Measurements from ENCODE around the gene PRLR.

Gene PRLR

DNA sequence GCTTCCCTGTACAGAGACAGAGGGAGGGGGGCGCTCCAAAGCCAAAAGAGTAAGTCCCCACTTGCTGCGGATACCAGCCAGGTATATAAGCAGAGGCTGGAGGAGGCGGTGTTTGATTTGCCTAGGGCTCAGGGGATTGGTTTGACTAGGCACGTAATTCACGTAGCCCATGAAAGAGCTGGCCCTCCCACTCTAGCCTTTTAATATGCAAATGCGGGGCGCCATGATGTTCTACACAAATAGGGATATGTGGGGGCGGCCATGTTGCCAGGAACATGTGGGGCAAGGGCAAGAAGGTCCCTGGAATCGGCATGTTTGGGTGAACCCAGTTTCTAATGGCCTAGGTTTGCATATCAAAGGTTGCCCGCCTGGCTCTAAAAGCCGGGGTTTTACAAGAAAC lies 3.3 kb upstream of the PRLR start:
- DNase-seq (ENCODE audit: low spot score): no peak

DNA sequence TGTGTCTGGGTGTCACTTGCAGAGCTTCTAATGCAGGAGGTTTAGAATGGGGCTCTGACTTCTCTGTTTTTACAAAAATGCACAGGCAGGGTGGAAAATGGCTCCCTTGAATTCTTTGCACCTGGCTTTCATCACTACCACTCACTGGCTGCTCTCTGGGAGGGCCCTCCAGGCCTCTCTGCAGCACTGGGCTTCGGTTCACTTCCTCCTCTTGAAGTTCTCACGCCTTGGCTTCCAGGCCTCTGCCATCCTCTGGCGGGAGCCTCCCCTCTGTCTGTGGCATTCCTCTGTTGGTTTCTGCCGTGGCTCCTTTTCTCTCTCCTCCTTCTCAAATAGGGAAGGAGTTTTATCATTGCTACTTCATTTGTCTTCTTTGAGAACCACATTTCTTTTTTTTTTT lies 2.8 kb upstream of the PRLR start:
- DNase-seq (ENCODE audit: low spot score): no peak

DNA sequence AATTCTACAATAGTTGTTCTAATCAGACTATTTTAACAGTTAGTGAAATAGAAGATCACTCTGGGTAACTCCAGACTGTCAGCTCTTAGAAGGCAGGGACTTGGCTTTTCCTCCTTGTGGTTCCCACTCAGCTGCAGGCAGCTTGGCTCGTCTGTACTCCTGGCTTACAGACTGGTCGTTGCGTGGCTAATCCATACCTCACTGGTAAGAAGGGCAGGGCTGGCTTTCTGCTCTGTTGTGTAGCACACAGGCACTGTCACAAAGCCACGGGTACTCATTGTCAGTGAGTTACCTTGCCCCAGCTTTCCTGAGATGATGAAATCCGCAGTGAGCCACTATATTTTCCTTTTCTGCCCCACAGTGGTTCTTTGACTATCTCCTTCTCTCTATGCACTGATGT lies 1.8 kb upstream of the PRLR start:
- no peak for DNase-seq (ENCODE audit: low spot score)

DNA sequence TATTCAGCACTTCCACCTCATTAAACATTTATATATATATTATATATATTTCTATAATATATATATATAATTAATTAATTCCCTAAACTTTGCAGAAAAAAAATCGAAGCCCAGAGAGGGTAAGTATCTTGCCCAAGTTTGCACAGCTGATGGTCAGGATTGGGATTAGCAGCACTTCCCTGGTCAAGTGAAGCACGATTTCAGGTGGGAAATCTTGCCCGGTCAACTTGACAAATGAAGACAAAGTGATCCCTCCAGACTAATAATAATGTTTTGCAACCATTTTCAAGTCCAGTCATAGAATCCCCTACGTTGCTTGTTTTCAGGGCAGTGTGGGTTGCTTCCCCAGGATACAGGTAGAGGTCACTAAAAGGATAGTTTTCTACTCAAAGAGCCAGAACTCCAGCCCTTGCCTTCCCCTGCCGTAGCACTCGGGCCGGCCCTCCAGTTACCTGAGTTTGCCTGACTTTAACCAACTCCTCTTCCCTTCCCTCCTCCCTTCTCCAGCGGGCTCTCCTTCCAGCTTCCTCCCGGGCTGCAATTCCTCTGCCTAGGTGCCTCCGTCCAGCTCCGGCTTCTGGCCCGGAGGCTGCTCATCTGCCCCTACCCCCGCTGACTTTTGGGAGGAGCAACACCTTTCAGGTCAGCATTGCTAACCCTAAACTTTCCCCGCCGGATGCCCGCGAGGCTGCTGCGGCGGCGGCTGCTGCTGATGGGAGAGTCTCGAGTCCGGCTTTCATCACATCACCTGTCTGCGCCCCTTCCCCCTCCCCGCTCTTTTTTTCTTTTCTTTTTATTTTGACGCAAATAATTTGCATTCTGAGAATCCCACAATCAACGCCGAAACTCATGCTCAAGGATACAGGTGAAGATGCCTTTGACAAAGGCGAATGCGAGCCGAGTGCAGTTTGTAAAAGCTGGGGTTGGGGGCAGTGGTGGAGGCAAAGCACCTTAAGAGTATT lies 930 bp downstream of the PRLR start:
- no peak for DNase-seq (ENCODE audit: low spot score)

DNA sequence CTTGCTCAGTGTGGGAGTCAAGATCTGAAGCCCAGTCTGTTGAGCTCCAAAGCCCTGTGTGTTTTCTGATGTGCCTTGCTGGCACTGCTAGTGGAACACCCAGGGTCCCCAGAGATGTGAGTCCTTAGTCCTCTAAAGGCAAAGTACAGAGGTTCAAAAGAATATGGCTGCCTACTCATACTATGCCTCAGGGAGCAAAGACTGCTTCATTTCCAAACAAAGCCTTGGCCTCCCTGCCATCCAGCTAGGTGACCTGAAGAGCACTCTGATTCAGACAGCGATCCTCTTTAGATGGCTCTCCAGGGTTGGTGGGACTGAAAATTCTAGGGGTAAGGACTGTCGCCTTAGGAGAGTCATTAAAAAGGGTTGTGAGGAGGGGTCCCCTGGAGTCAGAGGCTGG lies 2.0 kb downstream of the PRLR start:
- DNase-seq (ENCODE audit: low spot score): no peak

DNA sequence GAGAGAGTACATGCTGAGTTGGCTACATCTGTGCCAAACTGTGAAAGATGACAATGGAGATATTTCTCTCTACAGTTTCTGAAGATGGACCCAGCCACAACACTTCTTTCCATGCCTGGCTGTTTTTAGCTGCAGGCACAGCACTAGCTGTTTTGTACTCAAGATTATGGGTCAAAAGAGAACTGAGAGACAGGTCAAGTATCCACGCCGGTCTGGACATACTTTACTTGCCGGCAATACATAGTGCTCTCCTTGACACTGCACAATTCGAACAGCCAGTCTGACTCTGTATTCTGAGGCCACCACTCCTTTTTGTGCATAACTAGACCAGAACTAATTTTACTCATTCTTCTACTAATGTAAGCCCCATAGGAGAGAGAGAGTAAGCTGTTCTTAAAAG lies 2.6 kb downstream of the PRLR start:
- no peak for DNase-seq (ENCODE audit: low spot score)

DNA sequence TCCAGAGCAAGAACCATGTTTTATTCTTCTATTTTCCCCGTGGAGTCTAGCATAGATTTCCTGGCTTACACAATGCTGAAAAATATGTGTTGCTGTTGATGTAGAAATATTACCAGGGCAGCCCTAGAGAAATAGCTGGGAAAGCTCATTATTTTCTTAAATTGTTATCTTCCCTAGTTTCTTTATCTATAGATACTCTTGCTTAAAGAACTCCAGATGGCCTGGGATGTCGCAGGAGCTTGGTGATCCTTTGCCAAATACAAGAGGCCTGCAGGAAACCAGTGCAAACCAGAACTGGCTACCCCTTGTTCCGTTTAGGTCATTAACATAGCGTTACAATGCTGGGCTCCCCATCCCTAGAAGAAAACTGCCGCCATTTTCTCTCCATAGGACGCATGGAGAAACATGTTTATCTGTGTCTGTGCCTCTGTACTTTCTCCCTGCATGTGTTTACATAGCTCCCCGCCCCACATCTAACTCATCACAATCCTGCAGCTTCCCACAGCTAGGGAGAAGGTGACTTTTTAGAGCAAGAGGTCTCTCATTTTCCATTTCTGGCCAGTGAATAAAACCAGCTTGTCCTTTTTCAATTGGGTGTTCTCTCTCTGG lies 6.4 kb downstream of the PRLR start:
- DNase-seq (ENCODE audit: low spot score): no peak

DNA sequence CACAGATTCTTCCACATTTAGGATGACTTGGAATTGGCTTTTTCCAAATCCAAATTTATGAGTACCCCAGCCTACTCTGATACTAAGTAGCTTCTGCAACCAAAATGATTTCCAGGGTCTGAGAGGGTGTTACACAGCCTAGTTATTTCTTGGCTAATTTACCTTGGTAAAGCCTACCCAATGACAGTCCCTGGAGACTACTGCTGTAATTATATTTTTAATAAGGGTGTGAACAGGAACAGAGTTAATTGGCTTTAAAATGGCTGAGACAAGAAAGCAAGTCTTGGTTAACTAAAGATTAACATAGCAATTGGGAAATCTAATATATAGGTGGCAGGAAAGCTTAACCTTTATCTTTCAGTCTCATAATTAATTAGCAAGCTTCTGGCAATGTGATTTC lies 9.3 kb downstream of the PRLR start:
- DNase-seq (ENCODE audit: low spot score): no peak

DNA sequence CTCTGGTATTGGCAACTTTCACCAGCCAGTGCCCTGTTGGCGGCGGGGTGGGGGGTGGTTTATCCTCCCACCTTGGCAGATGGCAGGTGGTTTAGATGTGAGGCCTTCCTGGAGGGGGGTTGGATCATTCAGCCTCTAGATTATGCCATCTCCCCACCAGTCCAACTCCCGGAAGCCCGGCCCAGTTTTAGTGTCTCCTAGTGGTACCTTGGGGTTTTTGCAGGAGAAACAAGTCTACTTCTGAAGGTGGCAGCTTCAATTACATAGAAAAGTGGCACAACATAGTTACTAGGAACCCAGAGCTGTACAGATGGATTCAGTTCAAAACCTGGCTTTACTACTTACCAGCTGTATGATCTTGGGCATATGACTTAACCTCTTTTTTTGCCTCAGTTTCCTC lies 11.3 kb downstream of the PRLR start:
- DNase-seq (ENCODE audit: low spot score): no peak

DNA sequence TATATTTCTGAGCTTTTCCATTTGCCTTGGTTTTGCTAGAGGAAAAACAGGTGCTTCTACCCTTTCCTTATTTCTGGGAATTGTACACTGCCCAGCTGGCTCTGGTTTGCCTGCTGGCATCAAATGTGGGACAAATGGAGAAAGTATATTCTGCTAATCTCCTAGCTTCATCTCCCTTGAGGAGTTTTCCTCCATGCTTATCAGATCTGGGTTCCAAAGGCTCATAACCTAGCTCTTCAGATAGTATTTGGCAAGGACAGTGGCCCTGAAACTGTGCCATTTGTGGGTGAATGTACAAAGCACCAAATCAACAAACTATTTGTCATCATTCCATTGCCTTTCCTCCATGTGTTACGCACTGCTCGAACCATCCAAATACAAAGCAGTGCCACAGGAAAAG lies 16.2 kb downstream of the PRLR start:
- DNase-seq (ENCODE audit: low spot score): no peak

DNA sequence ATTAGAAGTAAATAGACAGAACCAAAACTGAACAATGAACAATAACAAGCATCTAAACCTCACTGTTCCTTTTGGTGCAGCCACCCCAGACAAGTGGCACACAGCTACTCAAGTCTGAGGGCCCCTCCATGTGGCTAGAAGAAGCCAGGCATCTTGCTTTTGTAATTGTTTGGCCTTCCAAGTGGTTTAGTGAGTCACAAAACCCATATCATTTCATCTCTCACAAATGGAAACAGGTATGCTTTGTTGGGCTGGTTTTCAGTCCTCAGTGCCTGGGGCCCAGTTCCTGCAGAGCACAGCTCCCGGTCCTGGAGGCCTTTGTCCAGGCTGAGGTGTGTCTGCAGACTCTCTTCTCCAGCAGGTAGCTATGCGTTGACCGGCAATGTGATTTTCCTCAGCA lies 16.7 kb downstream of the PRLR start:
- DNase-seq (ENCODE audit: low spot score): no peak

DNA sequence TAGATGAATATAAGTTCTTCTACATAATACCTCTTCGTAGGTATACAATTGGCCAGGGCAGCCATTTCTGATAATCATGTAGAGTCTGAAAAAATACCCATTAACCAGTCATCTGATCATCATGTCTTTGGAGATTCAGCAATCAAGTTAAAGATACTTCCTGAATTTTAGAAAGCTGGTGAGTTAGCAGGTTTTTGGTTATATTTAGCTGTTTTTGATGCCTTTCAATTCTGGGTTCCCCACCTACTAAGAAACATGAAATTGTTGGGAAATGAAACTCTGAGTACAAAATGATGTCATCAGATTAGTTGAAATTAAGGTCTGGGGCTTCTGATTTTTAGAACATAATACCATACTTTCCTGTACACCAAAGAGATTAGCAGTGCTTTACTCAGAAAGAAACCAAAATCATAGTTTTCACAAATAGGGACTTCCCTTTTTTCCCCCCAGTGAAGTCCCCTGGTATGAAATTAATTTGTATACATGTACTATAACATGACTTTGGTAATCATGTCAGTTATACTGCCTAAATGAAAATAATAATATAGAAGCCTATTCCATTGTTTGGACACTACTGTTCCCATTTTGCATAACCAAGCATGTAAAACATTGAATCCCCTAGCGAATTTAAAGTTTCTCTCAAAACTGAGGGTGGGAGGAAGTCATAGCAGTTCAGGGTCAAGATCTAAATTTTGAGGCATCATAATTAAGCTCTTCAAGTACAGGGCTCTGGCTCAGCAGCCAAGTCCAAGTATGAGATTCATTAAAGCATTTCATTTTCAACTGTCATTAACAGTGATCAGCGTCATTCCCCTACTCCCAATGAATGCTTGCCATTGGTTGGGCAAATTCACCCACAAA lies 17.9 kb downstream of the PRLR start:
- no peak for DNase-seq (ENCODE audit: low spot score)

DNA sequence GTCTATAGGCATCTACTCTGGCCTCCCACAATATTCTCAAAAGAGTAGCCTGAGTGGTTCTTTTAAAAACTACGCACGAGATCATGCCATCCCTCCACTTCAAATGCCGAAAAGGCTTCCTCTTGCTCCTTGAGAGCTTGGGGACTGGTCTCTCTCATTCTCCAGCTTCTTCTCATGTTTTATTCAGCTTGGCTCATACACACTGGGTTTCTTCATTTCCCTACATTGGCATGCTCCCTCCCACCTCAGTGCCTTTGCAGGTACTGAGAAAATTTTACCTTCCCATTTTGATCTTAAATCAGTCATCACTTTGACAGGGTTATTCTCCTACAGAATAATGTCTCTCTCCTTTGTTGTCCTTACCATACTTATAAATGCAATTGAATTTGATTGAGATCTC lies 20.4 kb downstream of the PRLR start:
- DNase-seq (ENCODE audit: low spot score): no peak

DNA sequence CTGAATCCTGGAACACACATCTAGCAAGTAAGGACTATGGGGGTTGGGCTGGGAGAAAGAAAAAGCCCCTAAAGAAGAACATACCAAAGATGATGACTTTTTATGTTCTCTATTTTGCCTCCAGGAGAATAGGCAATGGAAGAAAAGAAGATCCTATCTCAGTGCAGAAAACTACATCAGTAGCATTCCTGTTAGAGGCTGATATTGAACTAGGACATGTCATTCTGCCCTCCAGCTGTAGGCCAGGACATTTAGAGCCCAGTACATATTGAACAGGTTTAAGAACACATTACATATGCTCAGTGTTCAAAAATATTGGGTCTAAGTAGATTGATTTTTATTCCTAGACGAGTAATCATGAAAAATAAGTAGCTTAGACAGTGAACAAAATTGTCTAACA lies 24.7 kb downstream of the PRLR start:
- DNase-seq (ENCODE audit: low spot score): no peak

DNA sequence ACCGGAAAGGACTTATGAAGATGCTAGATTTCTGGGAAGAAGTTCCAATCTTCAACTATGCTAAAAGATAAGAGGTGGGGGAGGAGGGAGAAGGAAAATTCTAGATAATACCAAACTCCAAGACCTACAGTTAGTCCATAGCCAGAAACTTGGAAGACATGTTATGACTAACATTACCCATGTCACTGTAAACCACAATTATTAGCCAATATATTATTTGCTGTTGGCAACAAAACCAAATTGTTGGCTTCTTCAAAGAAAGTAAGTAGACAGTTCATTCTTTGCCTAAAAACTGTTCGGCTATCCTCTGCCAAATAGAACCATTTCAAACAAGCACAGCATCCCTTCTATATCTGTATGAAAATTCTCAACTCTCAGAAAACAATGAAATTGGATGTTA lies 25.1 kb downstream of the PRLR start:
- DNase-seq (ENCODE audit: low spot score): no peak

DNA sequence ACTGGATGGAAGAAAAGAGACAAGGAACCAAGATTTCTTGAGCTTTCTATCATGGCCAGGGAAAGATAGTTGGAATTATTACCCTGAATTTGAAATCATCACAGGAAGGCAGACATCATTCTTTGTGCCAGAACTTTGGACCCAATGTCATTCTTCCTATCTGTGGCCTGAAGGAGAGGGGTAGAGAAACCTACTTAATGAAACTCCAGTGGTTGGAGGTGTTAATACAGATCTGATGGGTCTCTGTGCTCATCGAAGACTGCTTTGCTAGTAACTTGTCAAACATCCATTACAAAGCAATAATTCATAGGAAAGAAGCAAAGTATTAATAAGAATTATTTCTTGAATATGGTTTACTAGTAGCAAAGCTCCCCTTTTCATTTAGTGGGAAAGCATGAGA lies 26.9 kb downstream of the PRLR start:
- no peak for DNase-seq (ENCODE audit: low spot score)

DNA sequence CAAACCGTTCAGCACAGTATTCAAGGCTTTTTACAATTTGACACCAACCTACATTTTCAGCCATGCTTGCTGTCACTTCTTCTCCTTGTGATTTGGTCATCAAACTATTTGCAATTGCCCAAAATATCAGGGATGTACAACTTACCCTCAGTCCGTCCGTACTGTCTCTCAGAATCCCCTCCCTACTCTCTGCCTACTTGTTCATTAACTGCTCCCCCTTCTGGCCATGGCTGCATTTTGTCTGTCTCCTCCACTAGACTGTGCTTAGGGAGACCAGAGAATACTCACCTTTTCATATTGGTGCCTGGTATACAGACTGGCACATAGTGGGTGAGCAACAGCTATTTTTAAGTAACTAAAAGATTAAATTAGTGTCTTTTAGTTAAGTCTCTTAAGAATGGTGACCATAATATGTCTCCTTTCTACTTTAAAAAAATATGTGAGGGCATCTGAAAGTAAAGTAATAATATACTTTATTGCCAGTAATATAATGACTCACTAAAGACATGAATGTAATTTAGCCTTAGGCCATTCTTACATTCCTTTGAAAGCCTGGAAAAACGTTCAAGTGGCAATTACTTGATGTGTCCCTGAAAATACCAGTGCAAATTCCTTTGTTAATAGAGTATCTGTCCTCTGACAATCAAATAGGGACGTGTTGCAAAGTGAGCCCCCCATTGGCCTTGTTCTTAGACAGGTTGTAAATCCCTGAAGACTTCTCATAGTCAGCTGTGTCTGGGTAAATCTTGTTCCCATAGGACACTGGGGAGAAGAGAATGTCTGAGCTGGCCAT lies 27.8 kb downstream of the PRLR start:
- DNase-seq (ENCODE audit: low spot score): peak; percentile 50

DNA sequence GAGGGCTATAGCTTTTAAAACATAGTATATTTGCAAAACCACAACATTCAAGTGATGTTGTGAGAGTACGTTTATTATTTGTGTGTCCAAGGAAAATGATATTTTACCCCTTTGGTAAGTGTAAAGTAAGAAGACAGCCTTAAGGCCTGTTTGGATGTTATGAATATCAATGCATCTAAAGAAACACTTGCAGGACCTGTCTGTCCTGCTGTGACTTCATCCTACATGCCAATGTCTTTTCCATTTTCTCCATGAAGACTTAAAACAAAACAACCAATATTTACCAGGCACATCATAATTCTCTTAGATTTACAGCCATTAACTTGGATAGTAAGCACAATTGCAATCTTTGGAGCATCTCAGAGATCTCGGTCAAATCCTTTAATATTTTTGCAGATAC lies 29.0 kb downstream of the PRLR start:
- no peak for DNase-seq (ENCODE audit: low spot score)

DNA sequence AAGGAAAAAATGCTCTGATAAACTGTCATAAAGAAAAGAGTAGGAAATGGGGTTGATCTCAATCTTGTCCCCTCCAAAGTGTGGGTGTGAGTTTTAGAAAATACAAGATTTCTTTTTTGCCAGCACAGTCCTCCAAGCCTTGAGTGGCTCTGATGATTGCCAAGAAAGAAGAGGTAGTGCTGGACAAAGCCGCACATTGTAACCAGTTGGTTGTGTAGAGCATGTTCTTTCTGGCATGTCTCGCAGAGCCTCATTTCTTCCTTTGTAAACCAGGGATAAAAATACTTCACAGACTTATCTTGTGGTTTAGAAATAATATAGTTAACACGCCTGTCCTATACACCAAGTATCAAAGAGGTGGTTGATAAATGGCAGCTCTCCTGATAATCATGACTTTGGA lies 30.4 kb downstream of the PRLR start:
- DNase-seq (ENCODE audit: low spot score): no peak

DNA sequence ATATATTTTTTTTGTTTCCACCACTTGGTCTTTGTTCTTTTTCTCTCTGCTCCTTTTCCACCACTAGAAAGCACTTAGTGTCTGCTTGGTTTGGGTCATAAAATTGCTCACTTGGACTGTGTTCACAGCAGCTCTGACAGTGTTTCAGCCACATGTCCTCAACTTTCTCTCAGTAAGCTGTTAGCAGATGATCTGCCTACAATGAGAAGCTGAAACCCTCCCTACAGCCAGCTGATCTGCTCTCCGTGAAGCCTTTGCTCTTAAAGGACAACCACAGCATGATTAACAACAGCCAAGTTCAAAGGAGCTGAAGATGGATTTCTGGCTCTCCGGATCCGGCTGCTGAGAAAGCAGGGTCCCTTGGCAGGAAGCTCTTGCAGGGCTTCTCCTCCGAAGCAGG lies 31.6 kb downstream of the PRLR start:
- peak; percentile 49 for DNase-seq (ENCODE audit: low spot score)

DNA sequence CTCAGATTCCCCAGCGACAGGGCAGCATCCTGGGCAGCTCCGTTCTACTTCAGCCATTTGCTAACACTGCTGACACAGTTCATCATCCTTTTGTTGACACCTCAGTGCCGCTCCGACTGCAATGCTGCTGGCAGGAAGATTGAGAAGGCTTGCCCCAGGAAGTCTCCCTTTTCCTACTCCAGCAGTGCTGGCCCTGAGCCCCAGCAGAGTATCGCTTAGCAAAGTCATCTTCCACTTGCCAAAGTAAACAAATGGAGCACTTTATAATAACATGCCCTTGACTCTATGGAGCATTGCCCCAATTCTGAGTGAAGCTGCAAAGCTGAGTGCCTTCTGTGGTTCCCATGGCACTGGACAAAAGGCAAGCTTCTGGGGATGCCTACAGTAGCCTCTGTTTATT lies 32.2 kb downstream of the PRLR start:
- DNase-seq (ENCODE audit: low spot score): peak; percentile 46

DNA sequence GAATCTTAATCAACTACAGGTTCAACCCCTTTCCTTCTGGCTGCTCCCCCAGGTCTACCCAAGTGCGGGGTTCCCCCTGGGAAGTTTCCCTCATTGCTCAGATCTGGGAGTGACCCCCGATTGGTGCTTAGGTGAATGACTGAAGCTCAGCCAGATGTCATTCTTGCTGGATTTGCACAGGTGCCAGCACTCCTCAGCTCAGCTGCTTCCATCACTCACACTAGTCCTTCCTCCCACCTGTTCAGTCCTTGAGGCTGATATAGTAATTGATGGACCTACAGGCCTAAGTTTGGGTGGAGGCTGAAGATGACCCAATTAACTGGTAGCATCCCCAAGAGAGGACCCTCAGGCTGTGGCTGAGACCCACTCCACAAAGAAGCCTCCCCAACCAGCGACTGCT lies 32.9 kb downstream of the PRLR start:
- DNase-seq (ENCODE audit: low spot score): no peak
